HG03139 (cell line): ENCODE measurements around the gene CHST12.

Source experiments
- ATAC-seq: cut with Tn5 transposase; IDR thresholded peaks from one replicate; pipeline ENCODE4 v1.9.1; 2021; ENCODE audit not compliant: unreplicated experiment

The CHST12 gene

DNA sequence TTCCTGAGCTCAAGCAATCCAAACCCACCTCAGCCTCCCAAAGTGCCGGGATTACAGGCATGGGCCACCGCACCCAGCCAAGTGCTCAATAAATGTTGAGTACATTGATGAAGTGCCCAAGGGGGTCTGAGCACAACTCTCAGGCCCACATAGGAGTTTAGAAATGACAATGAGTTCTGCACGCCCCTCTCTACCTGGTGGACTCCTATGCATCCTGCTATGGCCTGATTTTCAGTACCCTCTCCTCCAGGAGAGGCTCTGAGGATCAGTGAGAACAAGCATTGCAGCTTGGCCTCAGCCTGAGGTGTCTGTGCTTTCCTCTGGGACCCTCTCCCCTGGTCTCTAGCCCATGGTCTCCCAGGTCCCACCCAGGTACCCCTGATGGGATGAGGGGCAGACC is 93.7 kb downstream of the CHST12 start:
- no peak for ATAC-seq

DNA sequence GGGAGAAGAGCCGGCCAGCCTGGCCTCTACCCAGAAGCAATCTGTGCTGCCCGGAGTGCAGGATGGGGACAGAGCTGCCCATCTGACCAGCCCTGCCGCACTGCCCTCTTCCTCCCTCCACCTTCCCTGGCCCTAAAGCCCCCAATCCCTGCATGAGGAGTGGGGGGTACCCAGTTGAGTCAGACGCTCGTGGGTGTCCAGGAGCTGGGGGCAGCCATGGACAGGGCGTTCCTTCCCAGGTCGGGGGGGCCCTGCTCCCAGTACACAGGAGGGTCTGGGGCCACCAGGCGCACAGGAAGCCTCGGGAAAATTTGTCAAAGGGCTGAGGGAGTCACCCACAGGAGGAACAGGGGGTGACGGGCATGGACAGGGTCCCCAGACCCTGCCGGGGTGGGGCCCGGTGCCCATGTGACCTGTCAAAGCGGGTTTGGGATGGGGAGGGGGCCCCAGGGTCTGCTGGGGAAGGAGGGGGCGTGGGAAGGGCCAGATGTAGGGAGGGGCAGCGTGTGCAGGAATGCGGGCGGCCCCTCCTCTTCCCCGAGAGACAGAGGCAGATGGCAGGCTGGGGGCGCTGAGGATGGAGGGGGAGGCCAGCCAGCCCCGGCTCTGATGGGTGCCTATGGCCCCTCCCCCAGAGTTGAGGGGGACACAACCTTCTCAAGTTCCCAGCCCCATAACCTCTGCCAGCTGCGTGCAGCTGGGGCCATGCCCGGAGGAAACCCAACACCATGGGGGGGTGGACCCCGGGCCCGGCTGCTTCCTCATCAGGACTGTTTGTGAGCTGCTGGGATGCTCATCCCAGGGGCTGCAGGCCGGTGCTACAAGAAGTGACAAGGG is 94.3 kb downstream of the CHST12 start:
- no peak for ATAC-seq
